IMR-90 (cell line): ENCODE measurements around the gene CMSS1. TPM values are rescaled to one million over a fixed set of nuclear protein-coding genes. Genes with fewer than 3 reads are reported as not detected.

ENCODE experiments used
- ATAC-seq: fragments of 200-7000 bp; cut with Tn5 transposase; 2 replicates; pipeline ENCODE4 v1.9.1; 2020; ENCODE audit warnings: low read depth, mild to moderate bottlenecking, moderate library complexity
- BruUV-seq: library from RNA; stranded (reverse); fragments of 400-500 nt; replicated peaks from 2 replicates; lab custom pipeline; 2021; lab: Mats Ljungman, UMichigan
- CTCF ChIA-PET: fragments of 300-600 bp; formaldehyde crosslinking; extraction: SDS; loops from one replicate; lab custom pipeline; 2021; ENCODE audit warnings: antibody characterized with exemption; lab: Yijun Ruan, JAX
- POLR2A ChIA-PET: fragments of 300-600 bp; sonication (Branson Sonifier 250); formaldehyde crosslinking; loops from one replicate; lab custom pipeline; 2022; ENCODE audit warnings: antibody characterized with exemption; ENCODE audit not compliant: unreplicated experiment; lab: Charles Lee
- DNase-seq: peaks from one replicate; pipeline ENCODE4 v3.0.0; 2013
- H2AFZ ChIP-seq: replicated peaks from 2 replicates; pipeline ENCODE3; 2013; ENCODE audit warnings: low read length, mild to moderate bottlenecking; ENCODE audit not compliant: poor library complexity
- H2AK5ac ChIP-seq: 2 replicates; pipeline ENCODE4 v1.6.1; 2013; ENCODE audit warnings: low read depth, low read length, inconsistent platforms
- H2AK9ac ChIP-seq: replicated peaks from 2 replicates; pipeline ENCODE3; 2013; ENCODE audit warnings: mild to moderate bottlenecking, low read depth, low read length, moderate library complexity; ENCODE audit not compliant: poor library complexity
- H2BK120ac ChIP-seq: 2 replicates; pipeline ENCODE4 v1.6.1; 2013; ENCODE audit warnings: low read depth, low read length, inconsistent platforms
- H2BK15ac ChIP-seq: 3 replicates; pipeline ENCODE4 v1.6.1; 2013; ENCODE audit warnings: low read depth, low read length, inconsistent platforms
- H2BK20ac ChIP-seq: 2 replicates; pipeline ENCODE4 v1.6.1; 2013; ENCODE audit warnings: low read depth, mild to moderate bottlenecking, inconsistent platforms, low read length, moderate library complexity
- H2BK5ac ChIP-seq: 2 replicates; pipeline ENCODE4 v1.6.1; 2013; ENCODE audit warnings: mild to moderate bottlenecking, low read depth, low read length, inconsistent platforms; ENCODE audit not compliant: poor library complexity, severe bottlenecking
- H3K14ac ChIP-seq: replicated peaks from 2 replicates; pipeline ENCODE4 v1.6.1; 2013; ENCODE audit warnings: low read depth, low read length, inconsistent platforms
- H3K18ac ChIP-seq: 2 replicates; pipeline ENCODE4 v1.6.1; 2013; ENCODE audit warnings: low read depth, low read length, control low read depth
- H3K23ac ChIP-seq: 2 replicates; pipeline ENCODE4 v1.6.1; 2013; ENCODE audit warnings: low read depth, low read length, inconsistent platforms
- H3K27ac ChIP-seq: 2 replicates; pipeline ENCODE4 v1.5.1; 2013; ENCODE audit warnings: mild to moderate bottlenecking, control low read depth, low read length; ENCODE audit not compliant: insufficient read depth
- H3K27me3 ChIP-seq: 2 replicates; pipeline ENCODE4 v1.6.1; 2013; ENCODE audit warnings: low read length; ENCODE audit not compliant: control insufficient read depth, insufficient read depth
- H3K36me3 ChIP-seq: 2 replicates; pipeline ENCODE4 v1.6.1; 2013; ENCODE audit warnings: low read length, mixed read lengths; ENCODE audit not compliant: control insufficient read depth, insufficient read depth
- H3K4ac ChIP-seq: 2 replicates; pipeline ENCODE4 v1.6.1; 2013; ENCODE audit warnings: low read depth, low read length, inconsistent platforms
- H3K4me1 ChIP-seq: 2 replicates; pipeline ENCODE4 v1.6.1; 2013; ENCODE audit warnings: low read length, mixed read lengths; ENCODE audit not compliant: control insufficient read depth, insufficient read depth
- H3K4me2 ChIP-seq: 2 replicates; pipeline ENCODE4 v1.6.1; 2013; ENCODE audit warnings: low read depth, mild to moderate bottlenecking, control low read depth, low read length, moderate library complexity
- H3K4me3 ChIP-seq: 2 replicates; pipeline ENCODE4 v1.5.1; 2013; ENCODE audit warnings: low read depth, mild to moderate bottlenecking, control low read depth, low read length, moderate library complexity; ENCODE audit not compliant: insufficient read depth
- H3K56ac ChIP-seq: 2 replicates; pipeline ENCODE4 v1.6.1; 2013; ENCODE audit warnings: low read length, inconsistent platforms; ENCODE audit not compliant: insufficient read depth; ENCODE audit errors: extremely low read depth
- H3K79me1 ChIP-seq, 2 experiments: 2 replicates each; pipeline ENCODE4 v1.6.1; 2013; ENCODE audit warnings: low read length in 2 of 2, inconsistent platforms in 1 of 2, low read depth in 1 of 2
- H3K9ac ChIP-seq: 2 replicates; pipeline ENCODE4 v1.6.1; 2013; ENCODE audit warnings: low read depth, low read length, control low read depth
- H3K9me1 ChIP-seq: 2 replicates; pipeline ENCODE4 v1.6.1; 2013; ENCODE audit warnings: low read length, inconsistent platforms; ENCODE audit not compliant: insufficient read depth
- H3K9me3 ChIP-seq: 2 replicates; pipeline ENCODE4 v1.6.1; 2013; ENCODE audit warnings: low read length; ENCODE audit not compliant: control insufficient read depth, insufficient read depth
- H4K20me1 ChIP-seq: 2 replicates; pipeline ENCODE4 v1.6.1; 2013; ENCODE audit warnings: low read length, inconsistent platforms; ENCODE audit not compliant: insufficient read depth
- H4K5ac ChIP-seq: 2 replicates; pipeline ENCODE4 v1.6.1; 2013; ENCODE audit warnings: mild to moderate bottlenecking, low read depth, low read length, control low read depth
- H4K8ac ChIP-seq, 2 experiments: 2 replicates each; pipeline ENCODE4 v1.6.1; 2013; ENCODE audit warnings: low read depth in 2 of 2, low read length in 2 of 2, control low read depth in 1 of 2, inconsistent platforms in 1 of 2
- H4K91ac ChIP-seq: 2 replicates; pipeline ENCODE4 v1.6.1; 2013; ENCODE audit warnings: low read depth, low read length, inconsistent platforms; ENCODE audit not compliant: insufficient read depth
- CTCF ChIP-seq: conservative IDR thresholded peaks from 2 replicates; pipeline ENCODE4 v1.5.1; 2012; ENCODE audit warnings: mild to moderate bottlenecking, low read depth, low read length, improper control_type of control experiment
- MAFK ChIP-seq: IDR thresholded peaks from 2 replicates; pipeline ENCODE4 v1.6.1; 2012; ENCODE audit warnings: low read depth, low read length, improper control_type of control experiment
- POLR2A ChIP-seq: IDR thresholded peaks from 2 replicates; pipeline ENCODE4 v1.6.1; 2012; ENCODE audit warnings: mild to moderate bottlenecking, low read depth, low read length
- RAD21 ChIP-seq: IDR thresholded peaks from 2 replicates; pipeline ENCODE4 v1.6.1; 2012; ENCODE audit warnings: low read length, improper control_type of control experiment
- RCOR1 ChIP-seq: IDR thresholded peaks from 2 replicates; pipeline ENCODE4 v1.6.1; 2012; ENCODE audit warnings: mild to moderate bottlenecking, low read length, improper control_type of control experiment; ENCODE audit not compliant: insufficient replicate concordance
- SMC3 ChIP-seq: fragments of 150-350 bp; IDR thresholded peaks from 2 replicates; pipeline ENCODE4 v1.6.1; 2016; ENCODE audit warnings: low read depth, mild to moderate bottlenecking, antibody characterized with exemption, low read length, moderate library complexity
- USF2 ChIP-seq: fragments of 150-350 bp; IDR thresholded peaks from 2 replicates; pipeline ENCODE4 v1.6.1; 2017; ENCODE audit warnings: mild to moderate bottlenecking, antibody characterized with exemption, low read length, low read depth
- WGBS, 2 experiments: methylation state at CpG; one replicate each; pipeline versions ENCODE4 v1.1.5 to v1.1.7; 2013; ENCODE audit warnings: missing lambda C conversion rate in 2 of 2; ENCODE audit not compliant: insufficient read length in 1 of 2; ENCODE audit errors: extremely low coverage in 2 of 2; 5-methylcytosine and 5-hydroxymethylcytosine counted together
- dilution Hi-C: fragments of 300-500 bp; cut with HindIII; formaldehyde crosslinking; loops from one replicate; pipeline ENCODE4 v1.14.3; 2018; ENCODE audit warnings: low sequenced_read_pairs; ENCODE audit not compliant: unreplicated experiment
- in situ Hi-C: fragments of 300-500 bp; cut with MboI; formaldehyde crosslinking; loops from 3 replicates; pipeline ENCODE4 v1.14.3; 2019; ENCODE audit warnings: low sequenced_read_pairs, inconsistent platforms, mixed read lengths
- intact Hi-C: fragments of 100-400 bp; cut with micrococcal nuclease; formaldehyde crosslinking; loops from 2 replicates; pipeline ENCODE4 v1.10.0; 2022
- polyA plus RNA-seq, 3 experiments: library from polyadenylated mRNA; depleted of rRNA; stranded (reverse); fragments of >200 nt; gene quantifications; 2 replicates each; pipeline ENCODE4 v1.2.3, GENCODE V29; 2012; ENCODE audit warnings: low replicate concordance in 1 of 3
- total RNA-seq: library from RNA; depleted of rRNA; stranded (reverse); fragments of >200 nt; gene quantifications from 2 replicates; pipeline ENCODE4 v1.2.3, GENCODE V29; 2012

CMSS1 gene
- total and polyA plus RNA-seq, 2 of the 4 experiments (the other 2 are of a cell fraction), result 12.5 to 13.6 TPM

GRCh38 chr3:100068826-100069225 lies 251.2 kb downstream of the CMSS1 start:
- no CpG with 5 or more reads among the region's 5 CpGs for WGBS, 2 experiments
- Histone ChIP-seq H3K4me2 (no peak overlapping the region; the same call in 1 of the 2 replicates), H2AFZ (peak overlapping the region; percentile 56), H3K14ac (peak overlapping the region; percentile 16), H2AK9ac (peak overlapping the region; percentile 2), H4K5ac (no peak overlapping the region; the same call in 1 of the 2 replicates), H3K4ac (peak overlapping the region; percentile 5; the same call in 1 of the 2 replicates), H3K27ac (no peak overlapping the region), H4K20me1 (no peaks in the 10 kb centered on the region), H4K91ac (peak overlapping the region; percentile 34; the same call in 1 of the 2 replicates), H2BK5ac (peak overlapping the region; percentile 9), H3K4me1 (peaks cover 19% of the 10 kb centered on the region), H3K56ac (no peak overlapping the region), H3K18ac (no peak overlapping the region), H4K8ac (peak overlapping the region in 1 of 2 experiments; percentile 60; a peak in 2 of 4 replicates), H3K9me1 (peaks cover 7% of the 10 kb centered on the region; the same call in 1 of the 2 replicates), H3K79me1 (peaks cover 9 to 31% of the 10 kb centered on the region in 2 experiments; a peak in 3 of 4 replicates), H2AK5ac (peak overlapping the region; percentile 65; the same call in 1 of the 2 replicates), H3K36me3 (no peaks in the 10 kb centered on the region), H3K4me3 (no peak overlapping the region), H3K23ac (no peak overlapping the region), H3K9me3 (no peaks in the 10 kb centered on the region), H2BK20ac (peak overlapping the region; percentile 45; the same call in 1 of the 2 replicates), H3K9ac (no peak overlapping the region), H2BK15ac (peak overlapping the region; percentile 4; the same call in 1 of the 3 replicates), H2BK120ac (peak overlapping the region; percentile 75), H3K27me3 (no peaks in the 10 kb centered on the region)
- BruUV-seq, result no TSS peak
- ATAC-seq (peak; percentile 30; the same call in 1 of the 2 replicates), DNase-seq (peak; percentile 79)
- POLR2A ChIA-PET, result interaction anchor here (0.6 kb wide), 1 partner anchor 193 kb away, joined by 3 read pairs; no protein-coding TSS in a partner anchor
- TF ChIP-seq MAFK (no peak), RCOR1 (no peak), SMC3 (peak; percentile 81), RAD21 (peak; percentile 82), POLR2A (no peak), CTCF (peak; percentile 77), USF2 (peak; percentile 78)
- in situ Hi-C loops, result loop anchor here (10.0 to 25.0 kb wide), 3 partner anchors 107 to 207 kb away; no protein-coding TSS in a partner anchor
- intact Hi-C loops, result loop anchor here (1.0 to 5.0 kb wide), 2 partner anchors 185 to 197 kb away; no protein-coding TSS in a partner anchor
- CTCF ChIA-PET, result interaction anchor here (0.9 to 1.9 kb wide), 5 partner anchors 34 to 235 kb away, joined by 3 to 11 read pairs (median 3); no protein-coding TSS in a partner anchor
- dilution Hi-C loops, result no loop called here
